Measurements from ENCODE around the gene ATP5F1C. TPM values are rescaled to one million over a fixed set of nuclear protein-coding genes. Genes with fewer than 3 reads are reported as not detected.
A peak's percentile ranks its signal among the peaks of the same experiment; 100 is the strongest.
"Not testable (repeated sequence)": the region's sequence is repeated elsewhere in the genome, so short reads cannot be mapped to it uniquely, and the experiment has no call there.

The ATP5F1C gene
- total and polyA plus RNA-seq, 2 experiments from 2014 or later, result 332 to 537 TPM

DNA sequence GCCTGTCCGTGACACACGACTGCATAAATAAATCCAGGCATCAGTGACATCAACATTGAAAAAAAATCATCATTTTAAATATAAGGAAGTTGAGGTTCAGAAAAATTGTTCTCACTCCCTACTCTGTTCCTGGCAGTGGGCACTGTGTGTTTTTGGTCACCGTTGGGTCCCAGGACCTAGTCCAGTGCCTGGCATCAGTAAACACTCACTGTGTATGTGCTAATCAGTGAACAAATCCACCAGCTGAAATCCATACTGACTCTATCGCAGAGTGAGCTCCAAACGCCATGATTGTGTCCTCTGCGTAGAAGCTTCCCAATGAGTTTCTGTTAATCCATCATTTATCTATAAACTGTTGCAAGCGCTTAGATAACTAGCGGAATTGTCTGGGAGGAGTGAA, 43.7 kb upstream of the ATP5F1C start (continued):
- TF ChIP-seq STAT1 (IDR thresholded peaks at IDR 0.05; ENCODE audit: unreplicated experiment) (no peak), POLR2AphosphoS5 (IDR thresholded peaks at IDR 0.05; ENCODE audit: low read depth) (no peak), EZH2phosphoT487 (IDR thresholded peaks at IDR 0.05; ENCODE audit: unreplicated experiment) (no peak)
- TF ChIP-seq, protein P1, sequence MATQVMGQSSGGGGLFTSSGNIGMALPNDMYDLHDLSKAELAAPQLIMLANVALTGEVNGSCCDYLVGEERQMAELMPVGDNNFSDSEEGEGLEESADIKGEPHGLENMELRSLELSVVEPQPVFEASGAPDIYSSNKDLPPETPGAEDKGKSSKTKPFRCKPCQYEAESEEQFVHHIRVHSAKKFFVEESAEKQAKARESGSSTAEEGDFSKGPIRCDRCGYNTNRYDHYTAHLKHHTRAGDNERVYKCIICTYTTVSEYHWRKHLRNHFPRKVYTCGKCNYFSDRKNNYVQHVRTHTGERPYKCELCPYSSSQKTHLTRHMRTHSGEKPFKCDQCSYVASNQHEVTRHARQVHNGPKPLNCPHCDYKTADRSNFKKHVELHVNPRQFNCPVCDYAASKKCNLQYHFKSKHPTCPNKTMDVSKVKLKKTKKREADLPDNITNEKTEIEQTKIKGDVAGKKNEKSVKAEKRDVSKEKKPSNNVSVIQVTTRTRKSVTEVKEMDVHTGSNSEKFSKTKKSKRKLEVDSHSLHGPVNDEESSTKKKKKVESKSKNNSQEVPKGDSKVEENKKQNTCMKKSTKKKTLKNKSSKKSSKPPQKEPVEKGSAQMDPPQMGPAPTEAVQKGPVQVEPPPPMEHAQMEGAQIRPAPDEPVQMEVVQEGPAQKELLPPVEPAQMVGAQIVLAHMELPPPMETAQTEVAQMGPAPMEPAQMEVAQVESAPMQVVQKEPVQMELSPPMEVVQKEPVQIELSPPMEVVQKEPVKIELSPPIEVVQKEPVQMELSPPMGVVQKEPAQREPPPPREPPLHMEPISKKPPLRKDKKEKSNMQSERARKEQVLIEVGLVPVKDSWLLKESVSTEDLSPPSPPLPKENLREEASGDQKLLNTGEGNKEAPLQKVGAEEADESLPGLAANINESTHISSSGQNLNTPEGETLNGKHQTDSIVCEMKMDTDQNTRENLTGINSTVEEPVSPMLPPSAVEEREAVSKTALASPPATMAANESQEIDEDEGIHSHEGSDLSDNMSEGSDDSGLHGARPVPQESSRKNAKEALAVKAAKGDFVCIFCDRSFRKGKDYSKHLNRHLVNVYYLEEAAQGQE (IDR thresholded peaks at IDR 0.05; ENCODE audit: unreplicated experiment), result no peak
- TF ChIP-seq, protein P2, sequence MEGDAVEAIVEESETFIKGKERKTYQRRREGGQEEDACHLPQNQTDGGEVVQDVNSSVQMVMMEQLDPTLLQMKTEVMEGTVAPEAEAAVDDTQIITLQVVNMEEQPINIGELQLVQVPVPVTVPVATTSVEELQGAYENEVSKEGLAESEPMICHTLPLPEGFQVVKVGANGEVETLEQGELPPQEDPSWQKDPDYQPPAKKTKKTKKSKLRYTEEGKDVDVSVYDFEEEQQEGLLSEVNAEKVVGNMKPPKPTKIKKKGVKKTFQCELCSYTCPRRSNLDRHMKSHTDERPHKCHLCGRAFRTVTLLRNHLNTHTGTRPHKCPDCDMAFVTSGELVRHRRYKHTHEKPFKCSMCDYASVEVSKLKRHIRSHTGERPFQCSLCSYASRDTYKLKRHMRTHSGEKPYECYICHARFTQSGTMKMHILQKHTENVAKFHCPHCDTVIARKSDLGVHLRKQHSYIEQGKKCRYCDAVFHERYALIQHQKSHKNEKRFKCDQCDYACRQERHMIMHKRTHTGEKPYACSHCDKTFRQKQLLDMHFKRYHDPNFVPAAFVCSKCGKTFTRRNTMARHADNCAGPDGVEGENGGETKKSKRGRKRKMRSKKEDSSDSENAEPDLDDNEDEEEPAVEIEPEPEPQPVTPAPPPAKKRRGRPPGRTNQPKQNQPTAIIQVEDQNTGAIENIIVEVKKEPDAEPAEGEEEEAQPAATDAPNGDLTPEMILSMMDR (conservative IDR thresholded peaks at IDR 0.05; ENCODE audit: low read depth in 2 of 2), result no peak

DNA sequence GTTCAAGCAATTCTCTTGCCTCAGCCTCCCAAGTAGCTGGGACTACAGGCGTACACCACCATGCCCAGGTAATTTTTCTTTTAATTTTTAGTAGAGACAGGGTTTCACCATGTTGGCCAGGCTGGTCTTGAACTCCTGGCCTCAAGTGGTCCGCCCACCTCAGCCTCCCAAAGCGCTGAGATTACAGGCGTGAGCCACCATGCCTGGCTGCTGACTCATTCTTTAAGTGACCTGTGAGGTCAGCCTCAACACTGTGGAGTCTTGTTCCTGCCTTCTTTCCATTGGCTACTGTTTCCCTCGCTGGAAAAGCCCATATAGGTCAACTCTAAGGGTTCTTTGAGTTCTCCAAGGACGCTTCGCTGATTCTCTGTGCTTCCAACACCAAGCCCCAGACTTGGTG, 39.3 kb upstream of the ATP5F1C start:
- H3K9me2 ChIP-seq (ENCODE audit: insufficient read depth); H3K79me2 ChIP-seq (replicated peaks; ENCODE audit: insufficient read depth); H3K36me3 ChIP-seq (ENCODE audit: insufficient read depth); H3K4me3 ChIP-seq; H3F3A ChIP-seq (replicated peaks; ENCODE audit: low read depth); H3K27me3 ChIP-seq (ENCODE audit: insufficient read depth); H3K4me3 Mint-ChIP-seq; ATAC-seq; H3K27me3 Mint-ChIP-seq (ENCODE audit: insufficient read depth, low read depth, poor library complexity); H3K9me3 Mint-ChIP-seq; H2AFZ ChIP-seq; H4K20me1 ChIP-seq (replicated peaks; ENCODE audit: insufficient read depth); H3K4me1 ChIP-seq (ENCODE audit: insufficient read depth); H3K4me2 ChIP-seq; H3K27ac ChIP-seq (ENCODE audit: low read depth); H3K4me1 Mint-ChIP-seq: not testable (repeated sequence)
- peak; percentile 37 for DNase-seq (ENCODE audit: low spot score)
- H3K36me3 Mint-ChIP-seq (ENCODE audit: low read depth), result peaks cover 17% of the 10 kb centered on the region; the same call in 2 of the 3 replicates
- peak overlapping the region; percentile 58 for H3K27ac Mint-ChIP-seq

DNA sequence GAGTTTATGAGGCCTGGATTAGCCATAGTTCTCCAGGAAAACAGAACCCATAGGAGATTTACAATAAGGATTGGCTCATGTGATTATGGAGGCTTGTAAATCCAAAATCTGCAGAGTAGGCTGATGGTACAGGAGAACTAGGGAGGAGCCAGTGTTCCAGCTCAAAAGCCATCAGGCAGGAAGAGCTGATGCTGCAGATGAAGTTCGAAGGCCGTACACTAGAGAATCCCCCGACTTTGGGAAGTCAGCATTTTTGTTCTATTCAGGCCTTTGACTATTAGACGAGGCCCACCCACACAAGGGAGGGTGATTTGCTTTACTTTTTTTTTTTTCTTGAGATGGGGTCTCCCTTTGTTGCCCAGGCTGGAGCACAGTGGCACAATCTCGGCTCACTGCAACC, 37.8 kb upstream of the ATP5F1C start:
- Mint-ChIP-seq H3K4me1 (no peaks in the 10 kb centered on the region), H3K9me3 (no peaks in the 10 kb centered on the region), H3K36me3 (ENCODE audit: low read depth) (peaks cover 32% of the 10 kb centered on the region), H3K27ac (no peak overlapping the region), H3K4me3 (no peak overlapping the region), H3K27me3 (ENCODE audit: insufficient read depth, low read depth, poor library complexity) (peaks cover 2% of the 10 kb centered on the region)
- Histone ChIP-seq H3K9me2 (ENCODE audit: insufficient read depth) (no peaks in the 10 kb centered on the region), H2AFZ (no peak overlapping the region), H3K36me3 (ENCODE audit: insufficient read depth) (peaks cover 11% of the 10 kb centered on the region), H4K20me1 (replicated peaks; ENCODE audit: insufficient read depth) (no peaks in the 10 kb centered on the region), H3K27me3 (ENCODE audit: insufficient read depth) (no peaks in the 10 kb centered on the region), H3K27ac (ENCODE audit: low read depth) (no peak overlapping the region), H3K4me2 (no peak overlapping the region), H3K4me3 (no peak overlapping the region), H3F3A (replicated peaks; ENCODE audit: low read depth) (no peaks in the 10 kb centered on the region), H3K4me1 (ENCODE audit: insufficient read depth) (no peaks in the 10 kb centered on the region), H3K79me2 (replicated peaks; ENCODE audit: insufficient read depth) (no peaks in the 10 kb centered on the region)
- TF ChIP-seq EZH2phosphoT487 (IDR thresholded peaks at IDR 0.05; ENCODE audit: unreplicated experiment) (no peak), NANOG (IDR thresholded peaks at IDR 0.05; ENCODE audit: borderline replicate concordance) (no peak)
- TF ChIP-seq, protein P1 (IDR thresholded peaks at IDR 0.05; ENCODE audit: unreplicated experiment), result no peak
- no peak for DNase-seq (ENCODE audit: low spot score)
- ATAC-seq, result no peak

Measured in GM23338 (cell line).